ENCODE measurements around the gene NUB1.

NUB1 gene

GRCh38 chr7:151313857-151314256 lies 27.8 kb upstream of the NUB1 start:
- DNase-seq, result no peak

- no peak for DNase-seq
These were observed 27.2 kb upstream of the NUB1 start for GRCh38 chr7:151314401-151314800.

GRCh38 chr7:151315038-151315655 lies 26.5 kb upstream of the NUB1 start:
- DNase-seq, result peak; percentile 20

- no peak for DNase-seq
These were observed 24.7 kb upstream of the NUB1 start for GRCh38 chr7:151316896-151317295.

- DNase-seq, result no peak
These were observed 23.7 kb upstream of the NUB1 start for GRCh38 chr7:151317936-151318335.

GRCh38 chr7:151319189-151319588 lies 22.4 kb upstream of the NUB1 start:
- no peak for DNase-seq

GRCh38 chr7:151320263-151320845 lies 21.3 kb upstream of the NUB1 start:
- DNase-seq, result no peak

GRCh38 chr7:151321341-151321740 lies 20.3 kb upstream of the NUB1 start:
- DNase-seq, result no peak

- no peak for DNase-seq
These were observed 18.7 kb upstream of the NUB1 start for GRCh38 chr7:151322906-151323305.

GRCh38 chr7:151327022-151327421 lies 14.6 kb upstream of the NUB1 start:
- DNase-seq, result no peak

GRCh38 chr7:151327659-151328058 lies 14.0 kb upstream of the NUB1 start:
- DNase-seq, result no peak

- DNase-seq, result no peak
These were observed 11.4 kb upstream of the NUB1 start for GRCh38 chr7:151330181-151330580.

- DNase-seq, result no peak
These were observed 11.0 kb upstream of the NUB1 start for GRCh38 chr7:151330661-151331060.

- no peak for DNase-seq
These were observed 7.0 kb upstream of the NUB1 start for GRCh38 chr7:151334628-151335027.

GRCh38 chr7:151336027-151336708 lies 5.4 kb upstream of the NUB1 start:
- DNase-seq, result no peak

GRCh38 chr7:151337346-151337745 lies 4.3 kb upstream of the NUB1 start:
- DNase-seq, result no peak

- no peak for DNase-seq
These were observed 2.8 kb upstream of the NUB1 start for GRCh38 chr7:151338809-151339208.

GRCh38 chr7:151339651-151340382 lies 1.8 kb upstream of the NUB1 start:
- DNase-seq, result no peak

- no peak for DNase-seq
These were observed 737 bp upstream of the NUB1 start for GRCh38 chr7:151340794-151341356.

- DNase-seq, result peak; percentile 33
These were observed 562 bp downstream of the NUB1 start for GRCh38 chr7:151342102-151342646.

- no peak for DNase-seq
These were observed 1.2 kb downstream of the NUB1 start for GRCh38 chr7:151342811-151343210.

GRCh38 chr7:151343516-151343915 lies 1.9 kb downstream of the NUB1 start:
- DNase-seq, result no peak

Data from DMS 273 treated with DMSO at 0.1 percent for 48 hours (cell line).